Measurements from ENCODE around the gene ANKIB1.
A peak's percentile ranks its signal among the peaks of the same experiment; 100 is the strongest.
"Not testable (repeated sequence)": the region's sequence is repeated elsewhere in the genome, so short reads cannot be mapped to it uniquely, and the experiment has no call there.

ANKIB1 gene

GRCh38 chr7:92245487-92246359 is at the start of gene ANKIB1, which contains the start of gene KRIT1:
TSS of gene ANKIB1 (plus strand) at chr7:92245974. CDS start at chr7:92294979, 49,005 bp downstream.
TSS of gene KRIT1 (minus strand) at chr7:92245914. CDS start at chr7:92242135, 3,779 bp downstream.
- peak within 1 kb of the TSS; percentile 87 for H3K27ac ChIP-seq
- no peak for DNase-seq (ENCODE audit: low read depth, low spot score)

GRCh38 chr7:92200791-92201190 is 45.0 kb upstream of the ANKIB1 start:
- H3K27ac ChIP-seq, result no peak overlapping the region
- no peak for DNase-seq (ENCODE audit: low read depth, low spot score)

GRCh38 chr7:92205987-92206386 is 39.8 kb upstream of the ANKIB1 start:
- H3K27ac ChIP-seq, result no peak overlapping the region

GRCh38 chr7:92206672-92207071 is 39.1 kb upstream of the ANKIB1 start:
- DNase-seq (ENCODE audit: low read depth, low spot score), result no peak
- no peak overlapping the region for H3K27ac ChIP-seq

More at GRCh38 chr7:92205987-92206386, 39.8 kb upstream of the ANKIB1 start:
- DNase-seq (ENCODE audit: low read depth, low spot score), result no peak

- no peak for DNase-seq (ENCODE audit: low read depth, low spot score)
These were observed 24.0 kb upstream of the ANKIB1 start for GRCh38 chr7:92221766-92222165.

GRCh38 chr7:92226981-92227380 is 18.8 kb upstream of the ANKIB1 start:
- no peak overlapping the region for H3K27ac ChIP-seq
- DNase-seq (ENCODE audit: low read depth, low spot score), result no peak

More at GRCh38 chr7:92221766-92222165, 24.0 kb upstream of the ANKIB1 start:
- H3K27ac ChIP-seq, result no peak overlapping the region

GRCh38 chr7:92228100-92228499 is 17.7 kb upstream of the ANKIB1 start:
- H3K27ac ChIP-seq, result no peak overlapping the region
- no peak for DNase-seq (ENCODE audit: low read depth, low spot score)

- DNase-seq (ENCODE audit: low read depth, low spot score), result no peak
- no peak overlapping the region for H3K27ac ChIP-seq
These were observed 17.0 kb upstream of the ANKIB1 start for GRCh38 chr7:92228742-92229141.

DNA sequence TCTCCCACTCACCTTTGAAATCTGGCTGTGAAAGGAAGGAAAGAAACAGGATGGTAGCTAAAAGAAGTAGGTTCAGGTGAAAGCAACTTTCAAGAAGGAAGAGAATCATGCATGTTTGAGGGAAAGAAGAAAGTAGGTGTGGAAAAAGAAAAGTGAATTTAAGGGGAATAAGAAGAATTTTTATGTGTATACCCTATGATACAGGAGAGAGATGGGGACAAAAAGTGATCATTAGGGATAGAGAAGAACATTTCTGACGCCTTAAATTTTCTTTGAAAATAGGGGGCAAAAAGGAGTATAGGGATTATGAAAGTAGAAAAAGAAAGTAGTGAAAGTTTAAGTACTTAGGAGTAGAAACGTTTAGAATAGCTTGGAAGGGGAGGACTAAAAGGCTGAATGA is 15.2 kb upstream of the ANKIB1 start:
- no peak for DNase-seq (ENCODE audit: low read depth, low spot score)
- no peak overlapping the region for H3K27ac ChIP-seq

DNA sequence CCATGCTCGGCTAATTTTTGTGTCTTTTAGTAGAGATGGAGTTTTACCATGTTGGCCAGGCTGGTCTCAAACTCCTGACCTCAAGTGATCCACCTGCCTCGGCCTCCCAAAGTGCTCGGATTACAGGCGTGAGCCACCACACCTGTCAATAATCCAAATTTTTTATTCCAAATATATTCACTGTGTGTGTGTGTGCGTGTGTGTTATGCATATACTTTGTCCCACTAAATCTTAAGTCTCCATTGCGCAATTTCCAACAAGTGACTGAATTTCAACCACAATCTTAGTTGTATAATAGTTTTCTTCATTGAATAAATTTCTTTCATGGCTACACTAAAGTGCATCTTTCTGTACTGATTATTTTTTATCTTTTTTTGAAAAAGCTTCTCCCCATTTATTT is 2.8 kb upstream of the ANKIB1 start:
- H3K27ac ChIP-seq, result no peak overlapping the region
- DNase-seq (ENCODE audit: low read depth, low spot score), result no peak

DNA sequence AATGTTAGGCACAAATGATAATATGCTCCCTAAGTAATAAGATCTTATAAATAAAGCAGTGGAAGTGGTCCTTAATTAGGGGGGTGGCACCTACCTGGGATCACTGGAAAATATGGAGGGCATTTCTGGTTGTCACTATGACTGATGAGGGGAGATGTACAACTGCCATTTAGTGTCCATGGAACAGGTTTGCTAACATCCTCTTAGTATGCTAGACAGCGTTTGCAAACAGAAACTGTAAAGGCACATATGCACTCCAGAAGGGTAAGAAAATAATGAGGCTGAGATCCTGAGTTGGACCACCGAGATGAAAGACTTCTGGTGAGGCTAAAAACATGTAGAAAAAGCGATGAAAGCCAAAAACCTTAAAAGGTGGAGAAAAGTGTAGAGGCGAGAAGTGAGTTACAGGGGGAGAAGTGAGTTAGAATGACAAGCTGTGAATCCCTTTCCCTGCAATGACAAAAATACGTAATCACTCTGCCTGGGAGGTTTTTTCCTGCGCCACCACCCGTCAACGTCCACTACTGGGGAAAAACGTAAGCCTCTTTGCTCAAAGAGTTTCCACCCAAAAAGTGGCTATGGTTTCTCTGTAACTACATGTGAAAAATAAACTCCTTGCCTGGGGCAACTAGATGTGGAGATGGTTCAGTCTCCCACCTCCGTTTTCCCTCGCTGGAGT is 827 bp upstream of the ANKIB1 start:
- DNase-seq (ENCODE audit: low read depth, low spot score), result no peak
- peak overlapping the region; percentile 87 for H3K27ac ChIP-seq

DNA sequence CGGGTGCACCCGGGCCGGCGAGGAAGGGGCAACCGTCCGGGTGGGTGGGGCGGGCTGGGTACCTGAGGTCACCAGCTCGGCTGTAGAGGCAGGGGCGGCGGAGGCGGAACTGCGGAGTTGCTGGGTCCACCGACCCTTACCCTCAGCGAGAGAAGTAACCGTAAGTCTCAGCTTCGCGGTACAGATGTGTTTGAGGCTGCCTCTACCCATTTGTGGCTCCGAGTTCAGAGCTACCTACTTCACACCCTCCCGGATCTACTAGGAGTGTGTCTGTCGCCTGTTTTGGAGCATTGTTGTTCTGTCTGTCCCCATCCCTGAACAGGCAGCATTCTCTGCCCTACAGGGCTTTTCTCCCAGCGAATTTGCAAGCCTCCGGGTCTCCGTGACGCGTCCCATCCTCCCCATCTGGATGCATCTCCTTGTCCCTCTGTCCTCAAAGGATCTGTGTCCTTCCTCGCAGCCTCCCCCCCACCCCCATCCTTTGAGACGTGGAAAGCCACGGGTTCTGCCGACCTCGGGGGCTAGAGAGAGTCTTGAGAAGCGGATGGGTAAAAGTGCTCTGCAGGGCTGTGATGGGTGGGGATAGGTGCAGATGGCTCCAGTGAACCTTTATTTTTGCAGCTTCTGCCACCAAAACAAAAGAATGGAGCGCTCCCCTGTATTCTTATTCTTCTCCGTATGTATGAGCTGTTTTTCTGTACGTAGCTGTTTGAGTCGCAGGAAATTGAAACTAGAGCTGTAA is 757 bp downstream of the ANKIB1 start:
- H3K27ac ChIP-seq, result peak overlapping the region; percentile 87
- DNase-seq (ENCODE audit: low read depth, low spot score), result no peak

DNA sequence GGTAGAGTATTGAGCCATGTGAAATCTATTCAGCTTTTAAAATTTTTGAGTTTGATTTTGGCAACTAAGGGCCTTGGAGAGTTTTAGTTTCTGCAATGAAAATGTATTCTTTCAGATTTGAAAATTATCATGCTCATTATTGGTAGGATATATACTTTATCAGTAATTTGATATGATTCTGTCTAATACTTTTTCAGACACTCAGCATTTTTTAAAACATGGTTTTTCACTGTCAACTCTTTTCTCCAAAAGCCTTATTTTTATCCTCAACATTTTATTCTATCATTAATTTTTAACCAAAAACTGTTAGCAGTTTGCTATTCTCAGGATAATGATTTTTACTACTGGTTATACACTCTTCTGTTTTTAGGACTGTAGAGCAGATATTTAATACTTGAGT is 4.8 kb downstream of the ANKIB1 start:
- DNase-seq (ENCODE audit: low read depth, low spot score), result no peak
- H3K27ac ChIP-seq, result peak overlapping the region; percentile 6

GRCh38 chr7:92251181-92251580 is 5.4 kb downstream of the ANKIB1 start:
- DNase-seq (ENCODE audit: low read depth, low spot score), result no peak

GRCh38 chr7:92253251-92253650 is 7.5 kb downstream of the ANKIB1 start:
- DNase-seq (ENCODE audit: low read depth, low spot score), result no peak
- no peak overlapping the region for H3K27ac ChIP-seq

More at GRCh38 chr7:92251181-92251580, 5.4 kb downstream of the ANKIB1 start:
- peak overlapping the region; percentile 6 for H3K27ac ChIP-seq

DNA sequence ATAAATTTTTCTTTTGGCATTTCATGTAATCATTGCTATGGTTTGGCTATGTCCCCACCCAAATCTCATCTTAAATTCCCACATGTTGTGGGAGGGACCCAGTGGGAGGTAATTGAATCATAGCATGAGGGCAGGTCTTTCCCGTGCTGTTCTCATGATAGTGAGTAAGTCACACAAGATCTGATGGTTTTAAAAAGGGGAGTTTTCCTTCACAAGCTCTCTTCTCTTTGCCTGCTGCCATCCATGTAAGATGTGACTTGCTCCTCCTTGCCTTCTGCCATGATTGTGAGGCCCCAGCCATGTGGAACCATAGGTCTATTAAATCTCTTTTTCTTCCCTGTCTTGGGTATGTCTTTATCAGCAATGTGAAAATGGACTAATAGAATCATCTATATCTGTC is 9.0 kb downstream of the ANKIB1 start:
- H3K27ac ChIP-seq, result peak overlapping the region; percentile 54
- DNase-seq (ENCODE audit: low read depth, low spot score), result not testable (repeated sequence)

- DNase-seq (ENCODE audit: low read depth, low spot score), result peak; percentile 29
- H3K27ac ChIP-seq, result peak overlapping the region; percentile 54
These were observed 9.5 kb downstream of the ANKIB1 start for GRCh38 chr7:92255308-92255707.

DNA sequence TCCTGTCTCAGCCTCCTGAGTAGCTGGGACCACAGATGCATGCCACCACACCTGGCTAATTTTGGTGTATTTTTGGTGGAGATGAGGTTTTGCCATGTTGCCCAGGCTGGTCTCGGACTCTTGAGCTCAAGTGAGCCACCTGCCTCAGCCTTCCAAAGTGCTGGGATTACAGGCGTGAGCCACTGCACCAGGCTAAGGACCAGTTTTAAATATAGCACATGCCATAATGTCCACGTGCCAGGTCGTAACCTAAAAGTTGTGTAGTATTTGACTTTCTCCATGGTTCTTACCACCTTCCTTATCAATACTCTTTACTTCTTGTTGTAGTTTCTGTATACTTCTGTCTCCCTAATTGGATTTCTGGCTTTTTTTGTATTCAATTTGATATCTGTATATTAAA is 13.3 kb downstream of the ANKIB1 start:
- H3K27ac ChIP-seq, result peak overlapping the region; percentile 92
- DNase-seq (ENCODE audit: low read depth, low spot score), result no peak

DNA sequence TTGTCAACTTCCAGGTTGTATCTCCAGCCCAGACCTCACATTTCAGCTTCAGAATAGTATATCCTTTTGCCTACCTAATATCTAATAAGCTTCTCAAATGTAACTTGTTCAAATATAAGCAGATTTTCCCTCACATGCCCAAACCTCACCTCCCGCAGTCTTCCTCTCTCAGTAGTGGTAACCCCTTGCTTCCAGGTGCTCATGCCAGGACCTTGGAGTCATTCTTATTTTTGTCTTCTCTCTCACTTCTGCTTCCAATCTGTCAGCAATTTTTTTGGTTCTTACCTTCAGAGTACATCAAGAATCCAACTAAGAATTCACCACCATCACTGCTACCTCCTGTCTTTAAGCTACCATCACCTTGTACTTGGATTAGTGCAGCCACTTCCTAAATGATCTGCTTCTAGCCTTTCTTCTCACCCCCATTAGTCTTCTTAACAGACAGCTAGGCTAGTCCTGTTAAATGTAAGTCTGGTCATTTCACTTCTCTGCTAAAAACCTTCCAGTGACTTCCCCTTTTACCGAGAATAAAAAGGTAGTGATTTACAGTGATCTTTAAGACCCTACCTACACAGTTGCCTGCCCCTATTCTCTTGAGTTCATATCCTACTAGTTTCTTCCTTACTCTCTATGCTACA is 14.0 kb downstream of the ANKIB1 start:
- DNase-seq (ENCODE audit: low read depth, low spot score), result no peak
- H3K27ac ChIP-seq, result peak overlapping the region; percentile 92

DNA sequence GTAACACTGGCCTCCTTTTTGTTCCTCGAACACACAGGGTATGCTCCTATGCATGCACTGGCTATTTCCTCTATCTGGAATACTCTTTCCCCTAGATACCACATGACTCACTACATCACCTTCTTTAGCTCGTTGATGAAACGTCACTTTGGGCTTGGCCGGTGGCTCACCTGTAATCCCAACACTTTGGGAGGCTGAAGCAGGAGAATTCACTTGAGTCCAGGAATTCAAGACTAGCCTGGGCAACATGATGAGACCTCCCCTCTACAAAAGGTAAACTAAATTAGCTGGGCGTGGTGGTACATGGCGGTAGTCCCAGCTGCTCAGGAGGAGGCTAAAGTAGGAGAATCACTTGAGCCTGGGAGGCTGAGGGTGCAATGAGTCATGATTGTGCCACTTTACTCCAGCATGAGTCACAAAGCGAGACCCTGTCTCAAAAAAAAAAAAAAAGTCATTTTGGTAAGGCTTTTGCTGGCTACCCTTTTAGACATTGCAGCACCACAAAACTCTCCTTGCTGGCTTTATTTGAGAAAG is 14.5 kb downstream of the ANKIB1 start:
- DNase-seq (ENCODE audit: low read depth, low spot score), result peak; percentile 52
- peak overlapping the region; percentile 92 for H3K27ac ChIP-seq
